Heart left ventricle (tissue), 16 donors: ENCODE data around the gene OLFM1. TPM values are rescaled to one million over a fixed set of nuclear protein-coding genes. Genes with fewer than 3 reads are reported as not detected.

Experiments used
- ATAC-seq, 4 donors: fragments of 200-7000 bp; cut with Tn5 transposase; one replicate each; pipeline ENCODE4 v1.9.1; 2020 to 2022; ENCODE audit warnings: moderate library complexity in 4 of 4, mild to moderate bottlenecking in 3 of 4, moderate number of reproducible peaks in 1 of 4
- DNase-seq, 5 donors: peaks; one replicate each; pipeline ENCODE4 v3.0.0-alpha.2; 2020
- H3K27ac ChIP-seq, 12 donors: fragments of 200-600 bp; sonication (generic) in 4 of 12; one replicate each; pipeline versions ENCODE4 v1.5.0 to v1.8.0; 2016 to 2022; ENCODE audit warnings: mild to moderate bottlenecking in 2 of 12
- H3K27me3 ChIP-seq, 9 donors: fragments of 200-600 bp; sonication (generic) in 2 of 9; one replicate each; pipeline versions ENCODE4 v1.5.1 to v1.8.0; 2016 to 2022; ENCODE audit warnings: mild to moderate bottlenecking in 3 of 9
- H3K36me3 ChIP-seq, 9 donors: fragments of 200-600 bp; sonication (generic) in 2 of 9; one replicate each; pipeline versions ENCODE4 v1.5.0 to v1.8.0; 2018 to 2022; ENCODE audit warnings: mild to moderate bottlenecking in 2 of 9
- H3K4me1 ChIP-seq, 12 donors: fragments of 200-600 bp; sonication (generic) in 4 of 12; one replicate each; pipeline versions ENCODE4 v1.5.0 to v1.8.0; 2016 to 2022; ENCODE audit warnings: mild to moderate bottlenecking in 3 of 12
- H3K4me3 ChIP-seq, 12 donors: fragments of 200-600 bp; sonication (generic) in 4 of 12; one replicate each; pipeline versions ENCODE4 v1.5.0 to v1.8.0; 2017 to 2022; ENCODE audit warnings: mild to moderate bottlenecking in 9 of 12, moderate library complexity in 4 of 12
- H3K9me3 ChIP-seq, 12 donors: fragments of 200-600 bp; sonication (generic) in 4 of 12; one replicate each; pipeline versions ENCODE4 v1.5.0 to v1.8.0; 2016 to 2022; ENCODE audit warnings: mild to moderate bottlenecking in 1 of 12
- CTCF ChIP-seq, 12 donors: fragments of 200-600 bp; sonication (generic) in 4 of 12; IDR thresholded peaks; one replicate each; pipeline versions ENCODE4 v1.5.0 to v1.8.0; 2018 to 2022; ENCODE audit warnings: antibody characterized with exemption in 12 of 12, mild to moderate bottlenecking in 5 of 12
- POLR2A ChIP-seq, 2 donors: fragments of 450-650 bp; IDR thresholded peaks; one replicate each; pipeline ENCODE4 v1.6.1; 2017; ENCODE audit warnings: antibody characterized with exemption in 2 of 2, mild to moderate bottlenecking in 2 of 2, moderate library complexity in 2 of 2
- WGBS, 4 donors: extraction: QIAGEN DNeasy Blood & Tissue Kit in 2 of 4; methylation state at CpG; one replicate each; pipeline versions ENCODE4 v1.1.5 to v1.1.7; 2013 to 2018; 5-methylcytosine and 5-hydroxymethylcytosine counted together
- intact Hi-C, 10 donors: fragments of 100-400 bp; cut with DNase I; formaldehyde crosslinking; loops; one replicate each; pipeline versions ENCODE4 v1.11.1 to v1.14.2; 2022
- polyA plus RNA-seq, 2 donors: library from polyadenylated mRNA; stranded (reverse); fragments of 200-250 nt; gene quantifications; one replicate each; pipeline ENCODE4 v1.2.3, GENCODE V29; 2013
- total RNA-seq, 9 donors: library from RNA; depleted of rRNA in 2 of 9; stranded (reverse); fragments of >200 nt in 2 of 9; fragmentation: NEBNext Ultra II Directional in 3 of 9; extraction: Animal tissue kit (Norgen Biotek cat#: 25700) in 3 of 9; gene quantifications; one replicate each; pipeline versions ENCODE4 v1.1.0 to v1.2.4, GENCODE V29; 2016 to 2023
- donor health status: ischemic (EF 13 %, LVEDD 7.1; RV severe dilation, severe dysfunction).
- donor health status: healthy with polysubstance abuse.
- donor health status: DM: no; HTN: yes; CAD: no.
- donor health status: DM: no; HTN: no; CAD: no.
- donor health status: ischemic (EF 25% LVEDD 6.9; RV normal size, moderate dysfunction).
- donor health status: ischemic (EF 25% LVEDD 5.7; RV mildly dilated, moderate dysfunction).
- donor health status: healthy.
- donor health status: DM: yes; HTN: yes; CAD: no.
- donor health status: ischemic (EF 35%, LVEDD 5.7; RV mildly dilated, moderate dysfunction).
- donor health status: nonischemic (EF 11% LVEDD 7.7; RV severe dilation, severe dysfunction).
- donor health status: DM: yes; HTN: yes; CAD: no.
- donor health status: PGD.
- donor health status: ischemic (EF 29% LVEDD 5.4; RV normal size, mild dysfunction).
- donor health status: nonischemic (EF 23%, LVEDD 6.1; RV moderate dilation, normal function).

Gene OLFM1
- total and polyA plus RNA-seq, 11 donors, result 3.5 to 11.8 (median 8.1) TPM

- H3K4me1 ChIP-seq, result peaks cover 0 to 30% (median 16%) of the 10 kb centered on the region in 12 donors
- intact Hi-C loops, result loop anchor here in 1 of 10 donors (10.0 kb wide), 1 partner anchor 389 kb away; no protein-coding TSS in a partner anchor
- ATAC-seq (no peak), DNase-seq (peak in 1 of 5 donors; percentile 23)
- no peaks in the 10 kb centered on the region for H3K36me3 ChIP-seq
- 58 to 72% (median 62%) methylated on average over 11 to 13 of the region's 13 CpGs for WGBS, 4 donors
- H3K27me3 ChIP-seq, result peaks cover 2 to 32% (median 11%) of the 10 kb centered on the region in 9 donors
- H3K27ac ChIP-seq, result no peak overlapping the region
- no peak for TF ChIP-seq POLR2A (IDR thresholded peaks at IDR 0.05)
- no peak for TF ChIP-seq CTCF (IDR thresholded peaks at IDR 0.05)
- no peaks in the 10 kb centered on the region for H3K9me3 ChIP-seq
- H3K4me3 ChIP-seq, result no peak overlapping the region
These were observed 4.1 kb upstream of the OLFM1 start for GRCh38 chr9:135083241-135083810.

GRCh38 chr9:135083831-135084230 is 3.6 kb upstream of the OLFM1 start:
- ATAC-seq (no peak), DNase-seq (peak in 1 of 5 donors; percentile 39)
- peaks cover 0 to 35% (median 19%) of the 10 kb centered on the region in 12 donors for H3K4me1 ChIP-seq
- WGBS, 4 donors, result 40 to 52% (median 43%) methylated on average over 7 to 8 of the region's 8 CpGs
- intact Hi-C loops, result loop anchor here in 2 of 10 donors (2.0 to 10.0 kb wide), 2 partner anchors 329 to 389 kb away; no protein-coding TSS in a partner anchor
- no peak overlapping the region for H3K4me3 ChIP-seq
- H3K36me3 ChIP-seq, result no peaks in the 10 kb centered on the region
- TF ChIP-seq POLR2A (IDR thresholded peaks at IDR 0.05), result no peak
- no peak for TF ChIP-seq CTCF (IDR thresholded peaks at IDR 0.05)
- peaks cover 7 to 37% (median 16%) of the 10 kb centered on the region in 9 donors for H3K27me3 ChIP-seq
- H3K27ac ChIP-seq, result no peak overlapping the region
- no peaks in the 10 kb centered on the region for H3K9me3 ChIP-seq

- Histone ChIP-seq H3K27ac (no peak overlapping the region), H3K36me3 (no peaks in the 10 kb centered on the region), H3K27me3 (peaks cover 11 to 41% (median 20%) of the 10 kb centered on the region in 9 donors), H3K4me3 (no peak overlapping the region), H3K4me1 (peaks cover 0 to 38% (median 19%) of the 10 kb centered on the region in 12 donors), H3K9me3 (no peaks in the 10 kb centered on the region)
- no peak for TF ChIP-seq CTCF (IDR thresholded peaks at IDR 0.05)
- TF ChIP-seq POLR2A (IDR thresholded peaks at IDR 0.05), result no peak
- ATAC-seq (no peak), DNase-seq (no peak)
- WGBS, 4 donors, result 67 to 83% (median 81%) methylated on average over 1 of the region's 1 CpG
- intact Hi-C loops, result loop anchor here in 2 of 10 donors (2.0 to 10.0 kb wide), 2 partner anchors 329 to 389 kb away; no protein-coding TSS in a partner anchor
These were observed 3.2 kb upstream of the OLFM1 start for GRCh38 chr9:135084262-135084661.

- 76 to 81% (median 79%) methylated on average over 20 of the region's 20 CpGs for WGBS, 4 donors
- H3K9me3 ChIP-seq, result no peaks in the 10 kb centered on the region
- no peak overlapping the region for H3K4me3 ChIP-seq
- H3K27ac ChIP-seq, result no peak overlapping the region
- TF ChIP-seq POLR2A (IDR thresholded peaks at IDR 0.05), result no peak
- ATAC-seq, result no peak
- DNase-seq, result peak in 1 of 5 donors; percentile 47
- peaks cover 0 to 38% (median 19%) of the 10 kb centered on the region in 12 donors for H3K4me1 ChIP-seq
- H3K36me3 ChIP-seq, result no peaks in the 10 kb centered on the region
- peaks cover 15 to 49% (median 23%) of the 10 kb centered on the region in 9 donors for H3K27me3 ChIP-seq
- intact Hi-C loops, result loop anchor here in 3 of 10 donors (1.0 to 10.0 kb wide), 4 partner anchors 328 to 390 kb away; no protein-coding TSS in a partner anchor
These were observed 2.3 kb upstream of the OLFM1 start for GRCh38 chr9:135084881-135085760.
